WTC11 (cell line): Measurements from ENCODE around the gene CLMP. TPM values are rescaled to one million over a fixed set of nuclear protein-coding genes. Genes with fewer than 3 reads are reported as not detected.

Experiments
- ATAC-seq: fragments of 200-7000 bp; cut with Tn5 transposase; 2 replicates; pipeline ENCODE4 v1.10.0; 2021; ENCODE audit warnings: mild to moderate bottlenecking, moderate library complexity
- CTCF ChIA-PET: fragments of 300-600 bp; sonication (Branson Sonifier 250); formaldehyde crosslinking; loops from one replicate; lab custom pipeline; 2021; ENCODE audit warnings: antibody characterized with exemption; lab: Charles Lee
- POLR2A ChIA-PET: fragments of 350-600 bp; sonication (Branson Sonifier 250); formaldehyde crosslinking; loops from one replicate; lab custom pipeline; 2021; ENCODE audit warnings: antibody characterized with exemption; lab: Charles Lee
- DNase-seq: peaks from one replicate; pipeline ENCODE4 v3.0.0; 2021; ENCODE audit warnings: low spot score
- H3K27ac Mint-ChIP-seq: 2 replicates; pipeline ENCODE4 v1.8.0; 2021; ENCODE audit warnings: mixed read lengths
- H3K27me3 Mint-ChIP-seq: 2 replicates; pipeline ENCODE4 v1.8.0; 2021; ENCODE audit warnings: low read depth, mild to moderate bottlenecking, moderate library complexity, mixed read lengths
- H3K36me3 Mint-ChIP-seq: 2 replicates; pipeline ENCODE4 v1.8.0; 2021; ENCODE audit warnings: mixed read lengths
- H3K4me1 Mint-ChIP-seq: 2 replicates; pipeline ENCODE4 v1.8.0; 2022; ENCODE audit warnings: mixed read lengths
- H3K4me3 Mint-ChIP-seq: 2 replicates; pipeline ENCODE4 v1.8.0; 2021; ENCODE audit warnings: mild to moderate bottlenecking, moderate library complexity, mixed read lengths
- H3K9me3 Mint-ChIP-seq: 2 replicates; pipeline ENCODE4 v1.8.0; 2021; ENCODE audit warnings: mixed read lengths
- AR ChIP-seq: fragments of 250-450 bp; sonication (Bioruptor Pico); IDR thresholded peaks from 2 replicates; pipeline ENCODE4 v1.9.0; 2021; ENCODE audit warnings: mild to moderate bottlenecking
- ATF2 ChIP-seq: sonication (generic); formaldehyde crosslinking; IDR thresholded peaks from 2 replicates; pipeline ENCODE4 v1.8.1; 2022; ENCODE audit warnings: low read depth, missing genetic modification reagents, borderline replicate concordance
- ATF3 ChIP-seq: sonication (generic); formaldehyde crosslinking; conservative IDR thresholded peaks from 2 replicates; pipeline ENCODE4 v1.8.1; 2022; ENCODE audit warnings: mild to moderate bottlenecking, missing genetic modification reagents
- ATF6 ChIP-seq: sonication (generic); formaldehyde crosslinking; IDR thresholded peaks from 2 replicates; pipeline ENCODE4 v1.8.1; 2023; ENCODE audit warnings: mild to moderate bottlenecking, missing genetic modification reagents
- CREB1 ChIP-seq: sonication (generic); formaldehyde crosslinking; IDR thresholded peaks from 2 replicates; pipeline ENCODE4 v1.8.0; 2023; ENCODE audit warnings: mild to moderate bottlenecking, missing genetic modification reagents
- CREM ChIP-seq: sonication (generic); formaldehyde crosslinking; IDR thresholded peaks from 2 replicates; pipeline ENCODE4 v1.8.1; 2022; ENCODE audit warnings: mild to moderate bottlenecking, missing genetic modification reagents, moderate library complexity
- E2F4 ChIP-seq: sonication (generic); formaldehyde crosslinking; IDR thresholded peaks from 2 replicates; pipeline ENCODE4 v1.8.1; 2022; ENCODE audit warnings: low read depth, mild to moderate bottlenecking, moderate library complexity, missing genetic modification reagents, borderline replicate concordance
- ERG ChIP-seq: fragments of 250-450 bp; sonication (Bioruptor Pico); IDR thresholded peaks from 2 replicates; pipeline ENCODE4 v1.8.0; 2021; ENCODE audit warnings: mild to moderate bottlenecking
- GTF2I ChIP-seq: fragments of 250-450 bp; sonication (Bioruptor Pico); conservative IDR thresholded peaks from 2 replicates; pipeline ENCODE4 v1.4.0; 2021; ENCODE audit warnings: mild to moderate bottlenecking
- JAZF1 ChIP-seq: fragments of 250-450 bp; sonication (Bioruptor Pico); IDR thresholded peaks from 2 replicates; pipeline ENCODE4 v1.9.0; 2021; ENCODE audit warnings: moderate library complexity, mild to moderate bottlenecking, inconsistent platforms
- JUN ChIP-seq: sonication (generic); formaldehyde crosslinking; IDR thresholded peaks from 2 replicates; pipeline ENCODE4 v1.8.0; 2023; ENCODE audit warnings: mild to moderate bottlenecking, missing genetic modification reagents
- MLX ChIP-seq: sonication (generic); formaldehyde crosslinking; IDR thresholded peaks from 2 replicates; pipeline ENCODE4 v1.8.1; 2023; ENCODE audit warnings: mild to moderate bottlenecking, missing genetic modification reagents, moderate library complexity
- MXD4 ChIP-seq: fragments of 250-450 bp; sonication (Bioruptor Pico); IDR thresholded peaks from 2 replicates; pipeline ENCODE4 v1.8.0; 2021; ENCODE audit warnings: mild to moderate bottlenecking, moderate library complexity, borderline replicate concordance
- NFYB ChIP-seq: sonication (generic); formaldehyde crosslinking; conservative IDR thresholded peaks from 2 replicates; pipeline ENCODE4 v1.8.0; 2022; ENCODE audit warnings: low read depth, missing genetic modification reagents
- NR2C2 ChIP-seq: sonication (generic); formaldehyde crosslinking; IDR thresholded peaks from 2 replicates; pipeline ENCODE4 v1.8.0; 2022; ENCODE audit warnings: mild to moderate bottlenecking, missing genetic modification reagents
- SOX15 ChIP-seq: fragments of 250-450 bp; sonication (Bioruptor Pico); IDR thresholded peaks from 2 replicates; pipeline ENCODE4 v1.9.0; 2021; ENCODE audit warnings: mild to moderate bottlenecking
- TEAD4 ChIP-seq: sonication (generic); formaldehyde crosslinking; IDR thresholded peaks from 2 replicates; pipeline ENCODE4 v1.8.0; 2022; ENCODE audit warnings: mild to moderate bottlenecking, missing genetic modification reagents
- TP53 ChIP-seq: sonication (generic); formaldehyde crosslinking; IDR thresholded peaks from 2 replicates; pipeline ENCODE4 v1.8.1; 2023; ENCODE audit warnings: mild to moderate bottlenecking, missing genetic modification reagents
- USF2 ChIP-seq: sonication (generic); formaldehyde crosslinking; IDR thresholded peaks from 2 replicates; pipeline ENCODE4 v1.8.1; 2023; ENCODE audit warnings: mild to moderate bottlenecking, missing genetic modification reagents, moderate library complexity
- ZNF219 ChIP-seq: sonication (generic); formaldehyde crosslinking; IDR thresholded peaks from 2 replicates; pipeline ENCODE4 v1.8.0; 2023; ENCODE audit warnings: missing genetic modification reagents, mild to moderate bottlenecking, borderline replicate concordance
- ZNF263 ChIP-seq: sonication (generic); formaldehyde crosslinking; IDR thresholded peaks from 2 replicates; pipeline ENCODE4 v1.8.1; 2022; ENCODE audit warnings: low read depth, mild to moderate bottlenecking, moderate library complexity, missing genetic modification reagents
- ZNF281 ChIP-seq: sonication (generic); formaldehyde crosslinking; IDR thresholded peaks from 2 replicates; pipeline ENCODE4 v1.8.0; 2023; ENCODE audit warnings: mild to moderate bottlenecking, missing genetic modification reagents
- ZNF416 ChIP-seq: fragments of 250-450 bp; sonication (Bioruptor Pico); IDR thresholded peaks from 2 replicates; pipeline ENCODE4 v1.9.0; 2021; ENCODE audit warnings: mild to moderate bottlenecking, inconsistent platforms
- total RNA-seq: library from RNA; stranded (reverse); gene quantifications from 3 replicates; pipeline ENCODE4 v1.2.3, GENCODE V29; 2021

Gene CLMP
- total RNA-seq, 1 experiment from 2014 or later: 20.0 TPM

GRCh38 chr11:123080015-123080414, 115.0 kb downstream of the CLMP start:
- ChIA-PET CTCF (interaction anchor here (0.6 to 4.0 kb wide), 3 partner anchors 155 to 431 kb away, joined by 3 to 14 read pairs (median 4); no protein-coding TSS in a partner anchor), POLR2A (interaction anchor here (0.9 kb wide), 1 partner anchor 18 kb away, joined by 3 read pairs; the partner anchor contains the start of gene HSPA8)
- no peak overlapping the region for H3K27ac Mint-ChIP-seq
- peaks cover 7% of the 10 kb centered on the region for H3K36me3 Mint-ChIP-seq
- TF ChIP-seq ATF6: no peak
- TF ChIP-seq CREM (CRISPR knock-in tag): no peak
- TF ChIP-seq JUN (CRISPR knock-in tag): no peak
- no peak for TF ChIP-seq ATF3 (CRISPR knock-in tag)
- TF ChIP-seq GTF2I (CRISPR knock-in tag): no peak
- no peak for TF ChIP-seq ZNF281 (CRISPR knock-in tag)
- no peak for TF ChIP-seq JAZF1
- no peak for TF ChIP-seq MLX (CRISPR knock-in tag)
- no peak for TF ChIP-seq ZNF219 (CRISPR knock-in tag)
- no peak for TF ChIP-seq MXD4 (CRISPR knock-in tag)
- no peak for TF ChIP-seq ZNF263
- DNase-seq (no peak), ATAC-seq (no peak)
- no peak overlapping the region for H3K4me3 Mint-ChIP-seq
- H3K4me1 Mint-ChIP-seq: no peaks in the 10 kb centered on the region
- H3K9me3 Mint-ChIP-seq: no peaks in the 10 kb centered on the region
- H3K27me3 Mint-ChIP-seq: no peaks in the 10 kb centered on the region

- CTCF ChIA-PET: no interaction called here
- DNase-seq (no peak), ATAC-seq (no peak)
- no peaks in the 10 kb centered on the region for H3K9me3 Mint-ChIP-seq
- peaks cover 15% of the 10 kb centered on the region for H3K4me1 Mint-ChIP-seq
- H3K27me3 Mint-ChIP-seq: no peaks in the 10 kb centered on the region
- peaks cover 5% of the 10 kb centered on the region; the same call in 1 of the 2 replicates for H3K36me3 Mint-ChIP-seq
- no peak overlapping the region for H3K4me3 Mint-ChIP-seq
- POLR2A ChIA-PET: no interaction called here
- no peak overlapping the region for H3K27ac Mint-ChIP-seq
- TF ChIP-seq NR2C2 (CRISPR knock-in tag): no peak
- no peak for TF ChIP-seq JUN (CRISPR knock-in tag)
- no peak for TF ChIP-seq CREB1
- no peak for TF ChIP-seq USF2 (CRISPR knock-in tag)
- no peak for TF ChIP-seq AR (CRISPR knock-in tag)
- TF ChIP-seq ERG (CRISPR knock-in tag): no peak
- no peak for TF ChIP-seq ATF2
- TF ChIP-seq TEAD4: no peak
- TF ChIP-seq ZNF416: no peak
- TF ChIP-seq E2F4 (CRISPR knock-in tag): no peak
- no peak for TF ChIP-seq JAZF1
- no peak for TF ChIP-seq SOX15
- TF ChIP-seq TP53 (CRISPR knock-in tag): no peak
- TF ChIP-seq NFYB (CRISPR knock-in tag): no peak
Measured at GRCh38 chr11:123076484-123076883, 118.6 kb downstream of the CLMP start.
